HG02943 (cell line): ENCODE measurements around the gene WDR37.
"Not testable (repeated sequence)": the region's sequence is repeated elsewhere in the genome, so short reads cannot be mapped to it uniquely, and the experiment has no call there.

ENCODE experiments used
- ATAC-seq: cut with Tn5 transposase; IDR thresholded peaks from one replicate; pipeline ENCODE4 v1.9.1; 2021; ENCODE audit warnings: mild to moderate bottlenecking, low read depth, moderate library complexity; ENCODE audit not compliant: unreplicated experiment

The WDR37 gene

DNA sequence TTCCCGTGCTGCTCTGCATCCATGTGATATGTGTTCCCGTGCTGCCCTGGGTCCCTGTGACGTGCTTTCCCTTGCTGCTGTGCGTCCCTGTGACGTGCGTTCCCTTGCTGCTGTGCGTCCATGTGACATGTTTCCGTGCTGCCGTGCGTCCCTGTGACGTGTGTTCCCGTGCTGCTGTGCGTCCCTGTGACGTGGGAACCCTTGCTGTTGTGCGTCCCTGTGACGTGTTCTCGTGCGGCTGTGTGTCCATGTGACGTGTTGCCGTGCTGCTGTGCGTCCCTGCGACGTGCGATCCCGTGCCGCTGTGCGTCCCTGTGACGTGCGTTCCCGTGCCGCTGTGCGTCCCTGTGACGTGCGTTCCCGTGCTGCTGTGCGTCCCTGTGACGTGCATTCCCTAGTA, 45.8 kb downstream of the WDR37 start:
- no peak for ATAC-seq

DNA sequence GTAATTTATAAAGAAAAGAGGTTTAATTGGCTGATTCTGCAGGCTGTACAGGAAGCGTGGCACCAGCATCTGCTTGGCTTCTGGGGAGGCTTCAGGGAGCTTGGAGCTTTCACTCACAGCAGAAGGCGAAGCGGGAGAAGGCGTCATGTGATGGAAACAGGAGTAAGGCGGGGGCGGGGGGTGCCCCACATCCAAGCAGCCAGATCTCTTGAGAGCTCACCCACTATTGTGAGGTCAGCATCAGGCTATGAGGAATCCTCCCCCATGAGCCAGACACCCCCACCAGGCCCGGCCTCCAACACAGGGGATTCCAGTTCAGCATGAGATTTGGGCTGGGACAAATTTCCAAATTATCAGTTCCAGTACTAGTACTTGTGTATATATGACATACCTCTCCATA, 46.2 kb downstream of the WDR37 start:
- ATAC-seq, result no peak

DNA sequence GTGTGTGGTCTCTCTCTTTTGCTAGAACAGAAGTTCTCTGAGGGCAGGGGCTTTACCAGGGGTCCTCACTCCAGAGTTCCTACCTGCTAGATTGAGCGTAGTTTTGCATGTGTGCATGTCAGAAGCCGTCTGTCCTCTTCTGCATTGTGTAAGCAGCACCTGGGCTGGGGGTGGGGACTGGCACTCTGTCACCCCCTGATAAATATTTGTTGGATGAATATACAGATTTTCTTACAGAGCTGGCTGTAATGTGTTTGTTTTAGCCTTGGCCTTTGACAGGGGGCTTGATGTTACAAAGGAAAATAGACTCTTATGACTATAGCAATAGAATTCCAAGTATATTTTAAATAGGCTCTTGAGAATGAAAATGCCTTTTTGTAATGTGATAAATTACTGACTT, 46.6 kb downstream of the WDR37 start:
- no peak for ATAC-seq

DNA sequence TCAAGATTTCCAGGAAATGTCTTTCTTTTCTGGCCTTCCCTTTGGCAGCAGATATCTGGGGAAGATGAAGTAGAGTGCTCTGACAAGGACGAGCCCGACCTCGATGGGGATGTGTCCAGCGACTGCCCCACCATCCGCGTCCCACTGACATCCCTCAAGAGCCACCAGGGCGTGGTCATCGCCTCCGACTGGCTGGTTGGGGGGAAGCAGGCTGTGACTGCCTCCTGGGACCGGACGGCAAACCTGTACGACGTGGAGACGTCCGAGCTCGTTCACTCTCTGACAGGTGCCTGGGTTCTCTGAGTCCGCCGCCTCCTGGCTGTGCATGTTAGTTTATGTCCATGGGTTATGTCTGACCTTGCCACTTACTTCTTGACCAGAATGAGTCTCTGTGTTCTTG, 47.4 kb downstream of the WDR37 start:
- ATAC-seq, result no peak

DNA sequence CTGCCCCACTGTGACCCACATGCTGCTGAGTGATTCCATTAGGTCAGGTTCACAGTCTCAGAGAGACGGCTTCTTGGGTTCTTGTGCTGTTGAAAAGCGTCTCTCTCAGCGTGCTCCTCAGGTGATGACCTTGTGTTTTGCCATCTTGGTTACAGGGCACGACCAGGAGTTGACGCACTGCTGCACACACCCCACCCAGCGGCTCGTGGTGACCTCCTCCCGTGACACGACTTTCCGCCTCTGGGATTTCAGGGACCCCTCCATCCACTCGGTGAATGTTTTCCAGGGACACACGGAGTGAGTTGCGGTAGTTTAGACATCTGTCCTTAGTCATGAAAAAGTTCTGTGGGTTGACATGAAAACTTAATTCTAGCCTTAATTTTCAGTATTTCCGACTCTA, 48.8 kb downstream of the WDR37 start:
- no peak for ATAC-seq

DNA sequence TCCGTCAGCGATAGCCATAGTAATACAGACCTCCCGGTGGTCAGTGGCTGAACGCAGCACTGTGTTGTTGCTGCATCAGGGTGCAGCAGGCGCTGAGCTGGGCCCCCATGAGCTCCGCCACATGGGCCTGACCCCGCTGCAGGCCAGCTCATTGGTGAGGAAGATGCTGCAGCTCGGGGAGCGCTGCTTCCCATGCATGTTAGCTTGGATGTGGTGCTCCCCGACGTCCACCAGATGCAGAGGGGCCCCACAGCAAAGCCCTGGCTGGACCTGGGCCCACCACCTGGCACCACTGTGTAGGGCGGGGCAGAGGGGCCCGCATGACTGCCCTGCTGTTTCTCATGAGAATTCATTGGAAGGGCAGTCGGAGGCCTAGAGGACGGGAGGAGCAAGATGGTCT, 50.8 kb downstream of the WDR37 start:
- no peak for ATAC-seq

DNA sequence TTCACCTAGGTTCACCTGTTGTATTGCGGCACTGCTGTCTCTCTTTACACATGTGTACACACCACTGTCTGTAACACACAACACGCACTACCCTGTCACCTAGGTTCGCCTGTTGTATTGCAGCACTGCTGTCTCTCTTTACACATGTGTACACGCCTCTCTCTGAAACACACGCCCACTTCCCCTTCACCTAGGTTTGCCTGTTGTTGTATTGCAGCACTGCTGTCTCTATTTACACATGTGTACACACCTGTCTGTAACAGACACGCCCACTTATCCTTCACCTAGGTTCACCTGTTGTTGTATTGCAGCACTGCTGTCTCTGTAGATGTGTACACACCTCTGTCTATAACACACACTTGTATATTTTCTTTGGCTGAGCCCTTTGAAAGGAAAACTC, 51.5 kb downstream of the WDR37 start:
- ATAC-seq, result no peak

DNA sequence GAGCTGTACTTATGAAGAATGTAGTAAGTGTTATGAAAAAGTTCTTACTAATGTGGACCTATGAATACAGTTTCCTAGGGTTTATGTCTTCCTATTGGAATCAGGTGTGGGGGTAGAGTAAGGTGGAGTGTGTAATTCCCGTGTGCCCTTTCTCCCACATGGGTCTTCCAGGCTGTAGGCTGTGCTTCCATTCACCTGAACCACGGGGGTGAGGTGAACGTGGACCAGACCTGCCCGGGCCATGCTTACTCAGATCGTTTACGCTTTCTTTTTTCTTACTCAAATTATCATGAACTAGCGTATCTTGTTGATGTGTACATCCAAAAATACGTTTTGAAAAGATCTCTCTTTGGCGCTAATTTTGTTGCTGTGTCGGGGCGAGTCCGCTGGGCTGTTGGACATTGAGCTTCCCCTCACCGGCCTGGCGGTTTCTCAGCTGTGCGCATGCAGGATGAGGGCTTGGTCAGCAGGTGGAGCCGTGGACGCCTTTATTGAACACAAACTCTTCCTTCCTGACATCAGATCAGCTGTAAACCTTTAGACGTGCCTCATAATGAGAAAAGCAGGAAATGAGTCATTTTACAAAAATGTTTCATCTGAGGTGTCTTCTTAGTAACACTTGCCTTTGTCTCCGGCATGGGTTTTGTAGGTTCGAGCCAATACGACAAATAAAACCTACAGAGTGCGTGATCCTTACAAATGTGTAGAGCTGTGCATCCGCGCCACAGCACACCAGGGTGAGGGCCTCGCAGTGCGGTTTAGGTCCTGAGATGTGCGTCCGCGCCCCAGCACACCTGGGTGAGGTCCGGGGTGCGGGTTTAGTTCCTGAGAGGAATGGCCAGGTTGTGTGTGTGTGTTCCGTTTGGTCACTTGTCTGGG, 53.8 kb downstream of the WDR37 start:
- ATAC-seq, result peak; percentile 74

DNA sequence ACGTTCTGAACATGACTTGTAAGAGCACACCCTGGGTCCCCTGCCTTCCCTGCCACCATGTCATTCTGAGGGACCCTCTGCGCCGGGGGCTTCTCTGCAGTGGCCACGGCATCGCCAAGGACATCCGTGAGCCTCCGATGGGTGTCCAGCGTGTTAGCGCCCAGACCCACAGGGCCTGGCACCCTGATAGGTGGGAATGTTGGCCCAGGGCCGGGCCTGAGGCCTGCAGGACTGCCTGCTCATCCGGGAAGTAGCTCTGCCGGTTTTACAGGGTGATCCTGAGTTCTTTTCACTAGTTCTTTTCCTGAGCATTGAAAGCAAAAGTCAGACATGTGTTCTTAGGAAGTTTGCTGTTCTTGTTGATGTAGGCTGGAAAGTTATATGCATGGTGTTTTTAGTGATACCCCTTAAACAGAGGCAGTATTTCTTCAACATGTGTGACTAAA, 54.5 kb downstream of the WDR37 start:
- no peak for ATAC-seq

DNA sequence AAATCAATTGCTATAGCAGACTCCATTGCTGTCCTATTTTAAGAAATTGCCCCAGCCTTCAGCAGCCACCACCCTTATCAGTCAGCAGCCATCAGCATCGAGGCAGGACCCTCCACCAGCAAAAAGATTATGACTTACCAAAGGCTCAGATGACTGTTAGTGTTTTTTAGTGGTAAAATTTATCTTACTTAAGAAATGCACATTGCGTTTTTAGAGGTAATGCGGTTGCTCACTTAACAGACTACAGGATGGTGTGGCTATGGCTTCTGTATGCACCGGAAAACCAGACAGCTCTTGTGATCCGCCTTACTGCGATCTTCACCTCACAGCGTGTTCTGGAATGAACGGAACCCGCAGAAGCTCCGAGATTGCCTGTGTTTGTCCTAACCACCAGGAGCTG, 58.1 kb downstream of the WDR37 start:
- no peak for ATAC-seq

DNA sequence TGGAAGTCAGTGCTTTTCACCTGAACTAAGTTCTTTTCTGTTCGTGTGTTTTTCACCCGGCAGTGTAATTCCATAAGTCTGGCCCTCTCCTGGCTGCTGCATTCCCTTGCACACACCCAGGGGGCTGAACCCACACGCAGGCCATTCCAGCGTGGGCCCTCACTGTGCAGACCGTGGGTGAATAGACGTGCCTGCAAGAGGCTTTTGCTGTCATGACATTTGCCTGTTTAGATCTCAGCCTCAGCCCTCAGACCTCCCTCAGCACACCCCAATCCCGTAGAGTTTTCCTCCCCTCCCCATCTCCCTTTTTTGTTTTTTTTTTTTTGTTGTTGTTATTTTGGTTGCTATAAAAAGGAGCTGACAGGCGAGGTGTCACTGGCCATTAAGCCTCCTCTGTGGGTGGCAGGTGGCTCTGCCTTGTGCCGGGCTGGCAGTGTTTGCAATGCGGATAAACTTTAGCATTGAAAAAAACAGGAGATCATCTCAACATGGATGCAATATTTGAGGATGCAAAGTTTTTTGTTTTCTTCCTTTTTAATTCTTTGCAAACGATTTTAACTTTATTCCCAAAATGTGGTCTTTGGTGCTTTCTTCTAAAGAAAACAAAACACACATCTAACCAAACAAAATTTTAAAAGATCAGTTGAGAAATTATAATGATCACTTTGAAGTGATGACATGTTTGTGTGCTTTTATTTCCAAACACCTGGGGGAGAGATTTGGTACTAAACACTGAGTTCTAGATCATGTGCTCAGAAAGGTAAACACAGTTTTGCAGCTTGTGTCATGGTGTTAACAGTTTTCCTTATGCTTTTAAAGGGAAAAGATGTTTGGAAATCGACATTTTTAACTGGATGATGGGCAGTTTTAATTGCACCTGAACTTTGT, 58.8 kb downstream of the WDR37 start:
- no peak for ATAC-seq

DNA sequence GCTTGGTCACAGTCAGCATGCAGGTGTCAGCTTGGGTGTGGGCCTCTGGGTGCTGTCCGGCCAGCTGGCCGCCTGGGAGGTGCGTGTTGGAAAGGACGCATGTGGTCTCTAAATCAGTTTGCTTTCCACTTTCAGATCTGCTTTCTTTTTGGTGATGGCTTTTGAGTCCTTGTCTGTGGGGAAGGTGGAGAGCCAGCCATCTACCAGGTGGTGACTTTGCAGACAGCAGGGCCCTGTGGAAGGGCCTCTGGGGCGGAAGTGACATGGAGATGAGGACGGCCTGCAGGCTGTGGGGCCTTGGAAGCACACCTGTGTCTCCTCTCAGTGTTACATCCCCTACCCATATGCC, 59.4 kb downstream of the WDR37 start:
- ATAC-seq, result no peak

DNA sequence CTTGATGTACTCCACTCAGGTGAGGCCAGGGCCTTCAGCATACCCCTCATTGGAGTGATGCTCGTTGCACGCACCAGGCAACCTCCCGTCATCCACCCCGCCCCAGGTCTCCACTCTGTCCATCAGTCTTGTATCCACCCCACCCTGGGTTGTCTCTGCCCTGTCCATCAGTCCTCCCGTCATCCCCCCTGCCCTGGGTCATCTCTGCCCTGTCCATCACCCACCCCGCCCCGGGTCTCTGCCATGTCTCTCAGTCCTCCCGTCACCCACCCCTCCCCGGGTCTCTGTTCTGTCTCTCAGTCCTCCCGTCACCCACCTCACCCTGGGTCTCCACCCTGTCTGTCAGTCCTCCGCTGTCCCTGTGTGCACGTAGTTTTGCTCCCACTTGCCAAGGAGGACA, 59.9 kb downstream of the WDR37 start:
- ATAC-seq, result no peak

DNA sequence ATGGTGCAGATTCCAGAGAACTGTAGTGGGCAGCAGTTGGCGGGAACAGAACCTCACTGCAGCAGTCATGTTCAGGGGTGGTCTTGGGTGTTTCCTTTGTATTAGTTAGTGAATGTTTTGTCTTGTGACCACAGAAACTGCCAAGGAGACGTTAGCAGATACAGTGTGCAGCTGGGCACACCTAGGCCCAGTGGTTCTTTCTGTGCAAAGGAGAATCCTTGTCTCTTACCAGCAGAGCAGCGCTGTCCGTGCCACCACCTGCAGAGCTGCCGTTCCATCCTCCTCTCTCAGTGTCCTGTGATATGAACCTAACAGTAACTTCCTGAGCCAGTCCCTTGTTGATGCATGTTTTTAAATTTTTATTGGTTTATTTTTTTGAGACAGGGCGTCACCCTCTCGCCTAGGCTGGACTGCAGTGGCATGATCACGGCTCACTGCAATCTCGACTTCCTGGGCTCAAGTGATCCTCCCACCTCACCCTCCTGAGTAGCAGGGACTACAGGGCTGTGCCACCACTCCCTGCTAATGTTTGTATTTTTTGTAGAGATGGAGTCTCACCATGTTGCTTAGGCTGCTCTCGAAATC, 60.6 kb downstream of the WDR37 start:
- no peak for ATAC-seq

DNA sequence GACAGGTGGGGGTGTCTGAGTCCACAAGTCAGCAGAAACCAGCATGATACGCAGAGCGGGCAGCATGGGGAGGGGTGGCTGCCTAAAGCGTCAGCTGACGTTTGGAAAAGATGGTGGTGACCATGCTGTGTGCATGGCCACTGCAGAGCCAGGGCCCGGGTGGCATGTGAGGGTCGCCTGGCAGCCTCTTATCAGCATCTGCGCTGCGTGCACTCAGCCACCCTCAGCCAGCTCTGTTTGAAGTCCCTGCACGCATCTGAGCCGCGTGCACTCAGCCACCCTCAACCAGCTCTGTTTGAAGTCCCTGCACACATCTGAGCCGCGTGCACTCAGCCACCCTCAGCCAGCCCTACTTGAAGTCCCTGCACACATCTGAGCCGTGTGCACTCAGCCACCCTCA, 61.5 kb downstream of the WDR37 start:
- ATAC-seq, result no peak

DNA sequence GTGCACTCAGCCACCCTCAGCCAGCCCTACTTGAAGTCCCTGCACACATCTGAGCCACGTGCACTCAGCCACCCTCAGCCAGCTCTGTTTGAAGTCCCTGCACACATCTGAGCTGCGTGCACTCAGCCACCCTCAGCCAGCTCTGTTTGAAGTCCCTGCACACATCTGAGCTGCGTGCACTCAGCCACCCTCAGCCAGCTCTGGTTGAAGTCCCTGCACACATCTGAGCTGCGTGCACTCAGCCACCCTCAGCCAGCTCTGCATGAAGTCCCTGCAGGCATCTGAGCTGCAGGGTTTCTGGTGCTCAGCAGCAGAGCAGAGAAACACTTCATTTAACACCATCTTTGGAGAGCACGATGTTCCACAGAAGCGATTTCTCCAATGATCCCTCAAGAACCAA, 62.1 kb downstream of the WDR37 start:
- ATAC-seq, result not testable (repeated sequence)

DNA sequence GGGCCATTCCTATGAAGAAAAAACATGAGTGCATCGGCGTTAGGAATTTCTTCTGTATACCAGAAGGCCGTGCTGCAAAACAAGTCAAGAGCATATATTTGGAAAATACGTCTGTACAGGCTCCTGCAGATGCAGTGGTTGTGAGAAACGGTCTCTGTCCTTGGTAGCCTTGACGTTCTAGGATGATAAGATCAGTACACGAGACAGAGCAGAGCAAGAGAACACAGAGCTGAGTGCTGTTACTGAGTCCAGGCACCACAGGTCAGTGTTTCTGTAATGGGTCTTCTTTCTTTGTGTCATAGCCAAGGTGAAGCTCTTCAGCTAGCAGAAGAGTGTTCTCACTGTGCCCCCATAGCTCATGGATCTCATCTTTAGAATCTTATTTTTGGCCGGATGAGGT, 62.8 kb downstream of the WDR37 start:
- no peak for ATAC-seq

DNA sequence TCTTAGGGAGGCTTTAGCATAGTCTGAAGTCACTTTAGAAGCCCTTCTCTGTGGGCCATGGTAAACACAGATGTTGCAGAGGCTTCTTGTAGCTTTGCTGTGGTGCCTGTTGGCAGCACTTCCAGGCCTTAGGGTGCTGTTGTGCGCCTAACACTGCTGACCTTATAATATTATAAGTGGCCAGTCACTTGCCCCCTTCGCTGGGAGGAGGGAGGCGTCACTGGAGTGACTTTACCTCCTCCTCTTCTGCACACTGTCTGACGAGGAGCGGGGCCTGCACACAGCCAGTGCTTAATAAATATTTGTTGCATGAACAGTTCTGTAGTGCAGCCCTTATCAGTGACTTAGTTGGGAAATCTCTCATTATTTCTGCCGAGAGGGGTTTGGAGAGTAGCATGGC, 63.3 kb downstream of the WDR37 start:
- ATAC-seq, result no peak

DNA sequence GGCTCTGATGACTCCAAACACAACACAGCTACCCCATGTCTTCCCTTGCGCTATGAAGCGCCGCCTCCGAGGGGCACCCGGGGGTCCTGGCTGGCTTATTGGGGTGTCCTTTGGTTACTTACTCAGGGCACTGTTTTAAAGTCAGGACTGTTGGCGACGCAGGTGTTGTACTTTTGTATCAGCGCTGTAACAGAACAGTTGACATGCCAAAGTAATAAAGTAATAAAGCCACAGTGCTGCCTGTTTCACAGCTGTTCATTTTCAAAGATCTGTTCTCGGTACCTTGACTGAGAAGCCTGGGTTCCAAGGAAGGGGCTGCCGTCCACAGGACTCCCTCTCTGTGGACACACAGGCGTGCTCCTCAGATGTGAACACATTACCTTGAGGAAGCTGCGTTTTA, 64.1 kb downstream of the WDR37 start:
- ATAC-seq, result no peak

DNA sequence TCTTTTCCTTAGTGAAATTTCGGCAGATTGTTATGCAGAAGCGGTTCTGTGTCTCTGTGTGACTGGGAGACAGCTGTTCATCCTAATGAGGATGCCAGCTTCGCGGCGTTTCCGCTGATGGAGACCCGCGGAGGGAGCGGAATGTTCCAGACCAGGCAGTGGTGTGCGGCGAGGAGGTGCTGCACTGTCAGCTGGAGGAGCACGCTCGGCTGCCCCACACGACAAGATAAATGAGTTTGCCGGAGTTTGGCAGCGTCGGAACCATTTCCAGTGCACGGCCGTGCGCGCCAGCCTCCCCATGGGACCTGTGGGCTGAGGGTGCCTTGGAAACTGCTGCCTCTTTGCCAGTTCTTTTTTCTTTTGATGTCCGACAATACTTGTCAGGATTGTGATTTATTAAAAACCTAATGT, 64.6 kb downstream of the WDR37 start:
- ATAC-seq, result no peak

DNA sequence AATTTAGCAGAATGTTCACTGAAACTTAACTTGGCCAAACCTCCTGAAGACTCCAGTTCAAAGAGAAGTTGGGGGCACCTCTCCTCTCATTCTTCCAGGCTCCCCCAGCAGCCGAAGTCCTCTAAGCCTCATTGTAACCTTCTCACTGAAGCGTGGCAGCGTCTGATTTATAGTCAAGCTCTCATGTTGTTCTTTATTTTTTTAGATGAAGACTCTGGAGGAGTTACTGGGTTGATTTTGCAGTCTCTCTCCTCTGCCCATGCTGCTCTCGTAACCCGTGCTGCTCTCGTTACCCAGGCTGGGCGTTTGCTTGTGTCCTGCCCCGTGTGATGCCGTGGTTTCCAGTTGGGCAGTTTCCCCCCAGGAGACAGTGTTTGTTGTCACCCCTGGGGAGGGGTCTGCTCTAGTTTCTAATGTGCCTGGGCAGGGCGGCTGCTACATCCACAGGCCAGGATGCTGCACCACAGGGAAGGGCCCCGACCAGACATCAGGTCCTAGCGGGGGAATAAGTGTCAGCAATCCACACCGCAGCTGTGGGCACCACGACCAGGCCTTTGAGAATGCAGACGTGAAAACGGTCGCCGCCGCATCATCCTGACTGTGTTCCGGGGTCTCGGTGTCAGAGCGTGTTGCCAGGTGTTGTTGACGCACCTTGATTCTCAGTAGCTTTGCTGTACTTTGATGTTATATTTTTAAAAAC, 65.2 kb downstream of the WDR37 start:
- no peak for ATAC-seq
